ENCODE results near the gene ZSCAN30. TPM values are rescaled to one million over a fixed set of nuclear protein-coding genes. Genes with fewer than 3 reads are reported as not detected.

The ZSCAN30 gene
- total and polyA plus RNA-seq, 9 of the 15 experiments (the other 6 are each of a cell fraction or from before 2014, with no cell fraction given), result 4.6 to 13.6 (median 10.8) TPM

DNA sequence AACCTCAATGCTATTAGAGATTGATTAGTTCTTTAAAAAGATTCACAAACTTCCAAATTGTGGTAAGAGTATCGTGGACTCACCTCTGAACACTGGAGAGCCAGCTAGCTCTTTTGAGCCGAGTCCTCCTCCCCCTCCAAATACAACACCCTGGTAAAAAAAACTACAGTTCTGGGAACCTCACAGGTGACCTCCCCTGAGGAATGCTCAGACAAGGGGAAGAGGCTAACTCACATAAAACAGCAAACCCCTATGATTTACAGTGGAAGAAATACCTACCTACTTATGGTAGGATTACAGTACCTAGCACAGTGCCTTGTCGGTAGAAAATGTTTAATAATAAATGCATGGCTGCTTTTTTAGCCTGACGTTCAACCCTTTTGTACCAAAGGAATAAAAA is 45.8 kb upstream of the ZSCAN30 start:
- H3K27me3 ChIP-seq (ENCODE audit: control insufficient read depth in 2 of 2, insufficient read depth in 2 of 2, low read length in 2 of 2), result no peaks in the 10 kb centered on the region
- CTCF ChIA-PET (ENCODE audit: low intra/inter-chr PET ratio), result no interaction called here
- peaks cover 8% of the 10 kb centered on the region for H4K20me1 ChIP-seq (replicated peaks; ENCODE audit: control insufficient read depth, insufficient read depth, low read length)

More for the DNA sequence above, 45.8 kb upstream of the ZSCAN30 start:
- H3K9ac ChIP-seq (ENCODE audit: insufficient read depth in 1 of 2, low read depth in 2 of 2, low read length in 2 of 2), result no peak overlapping the region
- FAIRE-seq (no peak), ATAC-seq (no peak; the same call in 2 of the 3 replicates), DNase-seq (ENCODE audit: extremely low read depth in 1 of 4, low spot score in 3 of 4) (no peak)
- H3K27ac ChIP-seq (ENCODE audit: extremely low read depth, low read depth, low read length), result no peak overlapping the region
- POLR2A ChIA-PET, result interaction anchor here (1.3 kb wide), 1 partner anchor 8 kb away, joined by 4 read pairs; the partner anchor contains the start of gene ZNF24
- H3K4me3 ChIP-seq, result no peak overlapping the region
- H3K4me2 ChIP-seq (ENCODE audit: insufficient read depth, low read length), result no peak overlapping the region
- intact Hi-C loops (cut with micrococcal nuclease), result no loop called here
- no peak for TF ChIP-seq FUS (optimal IDR thresholded peaks at IDR 0.05; ENCODE audit: low read depth, low read length)
- TF ChIP-seq POLR2AphosphoS2 (IDR thresholded peaks at IDR 0.05; ENCODE audit: low read length), result peak; percentile 38; the same call in 1 of the 2 replicates
- TF ChIP-seq TBP (optimal IDR thresholded peaks at IDR 0.05; ENCODE audit: low read depth, low read length), result no peak
- no peak for TF ChIP-seq LCOR (CRISPR knock-in tag; IDR thresholded peaks at IDR 0.05)
- no peak for TF ChIP-seq FIP1L1 (IDR thresholded peaks at IDR 0.05; ENCODE audit: low read depth, low read length, poor library complexity, severe bottlenecking)
- TF ChIP-seq, protein P1, sequence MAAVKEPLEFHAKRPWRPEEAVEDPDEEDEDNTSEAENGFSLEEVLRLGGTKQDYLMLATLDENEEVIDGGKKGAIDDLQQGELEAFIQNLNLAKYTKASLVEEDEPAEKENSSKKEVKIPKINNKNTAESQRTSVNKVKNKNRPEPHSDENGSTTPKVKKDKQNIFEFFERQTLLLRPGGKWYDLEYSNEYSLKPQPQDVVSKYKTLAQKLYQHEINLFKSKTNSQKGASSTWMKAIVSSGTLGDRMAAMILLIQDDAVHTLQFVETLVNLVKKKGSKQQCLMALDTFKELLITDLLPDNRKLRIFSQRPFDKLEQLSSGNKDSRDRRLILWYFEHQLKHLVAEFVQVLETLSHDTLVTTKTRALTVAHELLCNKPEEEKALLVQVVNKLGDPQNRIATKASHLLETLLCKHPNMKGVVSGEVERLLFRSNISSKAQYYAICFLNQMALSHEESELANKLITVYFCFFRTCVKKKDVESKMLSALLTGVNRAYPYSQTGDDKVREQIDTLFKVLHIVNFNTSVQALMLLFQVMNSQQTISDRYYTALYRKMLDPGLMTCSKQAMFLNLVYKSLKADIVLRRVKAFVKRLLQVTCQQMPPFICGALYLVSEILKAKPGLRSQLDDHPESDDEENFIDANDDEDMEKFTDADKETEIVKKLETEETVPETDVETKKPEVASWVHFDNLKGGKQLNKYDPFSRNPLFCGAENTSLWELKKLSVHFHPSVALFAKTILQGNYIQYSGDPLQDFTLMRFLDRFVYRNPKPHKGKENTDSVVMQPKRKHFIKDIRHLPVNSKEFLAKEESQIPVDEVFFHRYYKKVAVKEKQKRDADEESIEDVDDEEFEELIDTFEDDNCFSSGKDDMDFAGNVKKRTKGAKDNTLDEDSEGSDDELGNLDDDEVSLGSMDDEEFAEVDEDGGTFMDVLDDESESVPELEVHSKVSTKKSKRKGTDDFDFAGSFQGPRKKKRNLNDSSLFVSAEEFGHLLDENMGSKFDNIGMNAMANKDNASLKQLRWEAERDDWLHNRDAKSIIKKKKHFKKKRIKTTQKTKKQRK (IDR thresholded peaks at IDR 0.05; ENCODE audit: borderline replicate concordance, low read depth, low read length), result no peak
- no peak for TF ChIP-seq HMG20A (CRISPR knock-in tag; conservative IDR thresholded peaks at IDR 0.05)
- TF ChIP-seq SUPT5H (IDR thresholded peaks at IDR 0.05), result no peak
- TF ChIP-seq OTX1 (CRISPR knock-in tag; IDR thresholded peaks at IDR 0.05), result no peak
- no peak for TF ChIP-seq SIRT6 (IDR thresholded peaks at IDR 0.05; ENCODE audit: low read depth, low read length)
- TF ChIP-seq, protein P2, sequence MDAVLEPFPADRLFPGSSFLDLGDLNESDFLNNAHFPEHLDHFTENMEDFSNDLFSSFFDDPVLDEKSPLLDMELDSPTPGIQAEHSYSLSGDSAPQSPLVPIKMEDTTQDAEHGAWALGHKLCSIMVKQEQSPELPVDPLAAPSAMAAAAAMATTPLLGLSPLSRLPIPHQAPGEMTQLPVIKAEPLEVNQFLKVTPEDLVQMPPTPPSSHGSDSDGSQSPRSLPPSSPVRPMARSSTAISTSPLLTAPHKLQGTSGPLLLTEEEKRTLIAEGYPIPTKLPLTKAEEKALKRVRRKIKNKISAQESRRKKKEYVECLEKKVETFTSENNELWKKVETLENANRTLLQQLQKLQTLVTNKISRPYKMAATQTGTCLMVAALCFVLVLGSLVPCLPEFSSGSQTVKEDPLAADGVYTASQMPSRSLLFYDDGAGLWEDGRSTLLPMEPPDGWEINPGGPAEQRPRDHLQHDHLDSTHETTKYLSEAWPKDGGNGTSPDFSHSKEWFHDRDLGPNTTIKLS (IDR thresholded peaks at IDR 0.05; ENCODE audit: borderline replicate concordance, low read depth), result no peak
- no peak for TF ChIP-seq KHSRP (IDR thresholded peaks at IDR 0.05)
- TF ChIP-seq SREBF2 (CRISPR knock-in tag; IDR thresholded peaks at IDR 0.05), result no peak
- TF ChIP-seq, protein P3, sequence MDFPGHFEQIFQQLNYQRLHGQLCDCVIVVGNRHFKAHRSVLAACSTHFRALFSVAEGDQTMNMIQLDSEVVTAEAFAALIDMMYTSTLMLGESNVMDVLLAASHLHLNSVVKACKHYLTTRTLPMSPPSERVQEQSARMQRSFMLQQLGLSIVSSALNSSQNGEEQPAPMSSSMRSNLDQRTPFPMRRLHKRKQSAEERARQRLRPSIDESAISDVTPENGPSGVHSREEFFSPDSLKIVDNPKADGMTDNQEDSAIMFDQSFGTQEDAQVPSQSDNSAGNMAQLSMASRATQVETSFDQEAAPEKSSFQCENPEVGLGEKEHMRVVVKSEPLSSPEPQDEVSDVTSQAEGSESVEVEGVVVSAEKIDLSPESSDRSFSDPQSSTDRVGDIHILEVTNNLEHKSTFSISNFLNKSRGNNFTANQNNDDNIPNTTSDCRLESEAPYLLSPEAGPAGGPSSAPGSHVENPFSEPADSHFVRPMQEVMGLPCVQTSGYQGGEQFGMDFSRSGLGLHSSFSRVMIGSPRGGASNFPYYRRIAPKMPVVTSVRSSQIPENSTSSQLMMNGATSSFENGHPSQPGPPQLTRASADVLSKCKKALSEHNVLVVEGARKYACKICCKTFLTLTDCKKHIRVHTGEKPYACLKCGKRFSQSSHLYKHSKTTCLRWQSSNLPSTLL (IDR thresholded peaks at IDR 0.05), result no peak
- no peak for TF ChIP-seq ZNF263 (CRISPR knock-in tag; IDR thresholded peaks at IDR 0.05; ENCODE audit: borderline replicate concordance)
- TF ChIP-seq POLR2A (conservative IDR thresholded peaks at IDR 0.05), result 0 out of 2 replicates have a peak, but pooled peaks have one; percentile 33
- no peak for TF ChIP-seq ZNF134 (CRISPR knock-in tag; conservative IDR thresholded peaks at IDR 0.05)
- no peak for TF ChIP-seq POU5F1 (IDR thresholded peaks at IDR 0.05; ENCODE audit: borderline replicate concordance, low read depth, low read length, partially characterized antibody)
- H3K9me1 ChIP-seq (ENCODE audit: control insufficient read depth, insufficient read depth, low read length), result no peaks in the 10 kb centered on the region
- BruUV-seq (replicated peaks), result no TSS peak
- H2AFZ ChIP-seq (ENCODE audit: low read depth, low read length), result no peak overlapping the region
- in situ Hi-C loops (cut with MboI), result no loop called here
- peaks cover 47% of the 10 kb centered on the region for H3K79me2 ChIP-seq (ENCODE audit: control insufficient read depth, insufficient read depth, low read length)
- no peaks in the 10 kb centered on the region for H3K9me3 ChIP-seq (replicated peaks; ENCODE audit: control insufficient read depth, insufficient read depth, low read depth, low read length)
- H3K4me1 ChIP-seq (replicated peaks in 1 of 2; ENCODE audit: control insufficient read depth in 2 of 2, insufficient read depth in 2 of 2, low read length in 2 of 2), result no peaks in the 10 kb centered on the region
- 91% methylated on average over 4 of the region's 4 CpGs for WGBS (ENCODE audit: insufficient coverage, low coverage, missing lambda C conversion rate)
- peaks cover 89% of the 10 kb centered on the region for H3K36me3 ChIP-seq (ENCODE audit: control insufficient read depth, insufficient read depth, low read length)

All from K562 (cell line).